COLO668 (cell line): ENCODE results near the gene MYO9A.

ENCODE experiments used
- DNase-seq: peaks from one replicate; lab custom pipeline; 2025; ENCODE audit not compliant: unreplicated experiment; lab: John Stamatoyannopoulos, UW

Gene MYO9A

DNA sequence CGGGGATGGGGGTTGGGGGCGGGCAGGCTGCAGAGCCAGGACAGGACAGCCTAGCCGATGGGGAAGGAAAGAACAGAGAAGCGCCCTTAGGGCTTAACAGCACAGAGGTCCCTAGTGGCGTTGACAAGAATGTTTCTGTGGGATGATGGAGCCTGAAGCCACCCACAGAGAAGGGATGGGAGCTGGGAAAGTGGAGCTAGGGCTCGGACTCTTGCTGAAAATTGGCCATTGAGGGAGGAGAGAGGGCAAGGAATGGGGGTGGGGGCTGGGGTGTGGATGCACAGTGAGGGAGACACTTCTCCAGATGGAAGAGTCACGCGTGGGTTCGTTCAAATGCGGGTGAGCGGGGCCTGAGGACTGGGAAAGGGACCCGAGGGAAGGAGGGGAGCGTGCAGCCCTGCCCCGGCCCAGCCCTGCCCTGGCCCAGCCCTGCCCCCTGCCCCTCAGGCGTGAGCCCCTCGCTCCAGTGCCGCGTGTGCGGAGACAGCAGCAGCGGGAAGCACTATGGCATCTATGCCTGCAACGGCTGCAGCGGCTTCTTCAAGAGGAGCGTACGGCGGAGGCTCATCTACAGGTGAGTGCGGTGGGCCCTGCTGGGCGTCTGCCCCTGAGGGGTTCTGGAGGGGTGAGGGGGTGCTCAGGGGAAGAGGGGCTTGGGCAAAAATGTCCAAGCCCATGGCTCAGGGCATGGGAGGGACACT is 306.8 kb downstream of the MYO9A start:
- DNase-seq = no peak

DNA sequence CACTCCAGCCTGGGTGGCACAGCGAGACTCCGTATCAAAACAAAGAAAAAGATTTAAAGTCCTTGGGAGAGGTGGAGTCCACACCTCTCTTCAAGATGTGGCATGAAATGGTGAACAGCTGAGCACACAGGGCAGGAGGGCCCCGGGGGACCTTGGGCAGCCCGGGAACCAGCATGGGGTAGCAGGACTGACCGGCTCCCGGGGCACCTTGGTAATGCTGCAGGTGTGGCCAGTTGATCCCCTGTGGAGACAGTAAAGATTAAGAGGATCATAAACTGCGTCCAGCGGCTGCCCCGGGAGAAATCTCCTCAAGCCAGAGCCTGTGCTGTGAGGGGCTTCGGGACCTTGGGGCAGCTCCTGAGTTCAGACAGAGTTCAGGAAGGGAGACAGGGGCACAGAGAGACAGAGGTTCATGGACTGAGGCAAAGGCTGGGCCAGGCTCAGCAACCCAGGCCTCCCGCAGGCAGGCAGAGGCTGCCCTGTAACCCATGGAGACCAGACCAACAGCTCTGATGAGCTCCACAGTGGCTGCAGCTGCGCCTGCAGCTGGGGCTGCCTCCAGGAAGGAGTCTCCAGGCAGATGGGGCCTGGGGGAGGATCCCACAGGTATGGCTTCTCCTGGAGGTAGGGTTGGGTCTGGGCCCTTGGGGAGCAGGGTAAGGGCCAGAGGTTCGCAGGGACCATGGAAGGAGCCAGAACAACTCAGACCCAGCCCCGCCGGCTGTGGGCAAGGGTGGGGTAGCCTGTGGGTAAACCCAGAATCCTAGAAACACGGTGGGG is 307.5 kb downstream of the MYO9A start, which contains the start of gene NR2E3:
Gene NR2E3 (plus strand): TSS at position 299 of the 780 bp plus-strand sequence. CDS start 190 bp downstream, at position 489.
- peak; percentile 43 for DNase-seq

DNA sequence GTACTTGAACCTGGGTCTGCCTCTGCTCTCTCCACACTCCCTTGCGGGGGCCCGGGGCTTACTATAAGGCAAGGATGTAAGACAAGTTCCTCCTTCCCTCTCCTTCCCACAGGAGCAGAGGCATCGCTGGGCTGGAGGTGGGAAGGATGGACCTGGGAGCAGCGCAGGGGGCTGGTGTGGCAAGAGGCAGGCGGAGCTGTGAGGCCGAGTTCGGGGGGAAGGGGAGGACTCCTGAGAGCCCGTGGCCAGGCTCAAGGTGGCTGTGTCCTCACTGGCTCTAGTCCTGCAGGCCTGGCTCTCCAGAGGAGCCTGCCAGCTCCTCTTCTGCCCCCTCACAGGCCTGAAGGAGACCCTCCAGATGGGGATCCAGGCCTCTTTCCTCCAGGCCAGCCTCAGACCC is 308.6 kb downstream of the MYO9A start:
- no peak for DNase-seq

GRCh38 chr15:71808311-71809020 is 309.5 kb downstream of the MYO9A start:
- DNase-seq = no peak

DNA sequence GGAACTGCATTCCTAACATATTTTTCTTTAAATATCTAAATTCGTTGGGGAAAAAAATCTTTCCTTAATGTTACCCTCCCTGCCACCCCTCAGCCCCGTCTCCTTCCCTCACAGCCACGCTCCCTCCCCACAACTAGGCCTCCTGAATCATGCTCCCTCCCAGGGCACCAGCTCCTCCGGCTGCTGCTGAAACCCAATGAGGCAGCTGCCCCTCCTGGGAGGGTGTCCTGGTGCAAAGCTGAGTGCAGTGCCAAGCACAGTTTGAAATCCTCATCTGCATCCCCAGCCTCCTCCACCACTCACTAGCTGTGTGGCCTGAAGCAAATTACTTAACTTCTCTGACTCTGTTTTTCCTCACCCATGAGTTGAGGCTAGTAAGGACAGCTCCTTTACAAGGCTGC is 310.3 kb downstream of the MYO9A start:
- DNase-seq = no peak

GRCh38 chr15:71807125-71807629 is 310.8 kb downstream of the MYO9A start:
- DNase-seq = no peak

GRCh38 chr15:71806452-71806931 is 311.5 kb downstream of the MYO9A start:
- DNase-seq = no peak

GRCh38 chr15:71804695-71805470 is 313.1 kb downstream of the MYO9A start:
- DNase-seq = no peak

DNA sequence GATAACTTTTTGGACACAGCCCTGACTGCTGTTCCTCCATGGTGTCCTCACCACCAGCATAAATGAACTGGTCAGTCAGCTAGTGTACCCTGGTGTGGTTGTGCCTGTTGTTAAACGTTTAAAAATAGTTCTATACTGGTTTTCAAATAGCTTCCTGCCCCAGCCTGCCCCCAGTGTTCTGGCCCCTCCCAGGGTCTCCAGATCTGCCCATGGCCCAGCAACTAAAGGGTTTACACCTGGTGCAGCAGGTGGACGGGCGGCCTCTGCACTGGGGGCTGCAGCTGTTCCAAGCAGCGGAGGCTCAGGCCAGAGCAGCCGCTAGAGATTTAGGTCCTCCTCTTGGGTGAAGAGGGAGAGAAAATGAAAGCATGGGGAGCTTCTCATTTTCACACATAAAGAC is 313.7 kb downstream of the MYO9A start:
- peak; percentile 28 for DNase-seq

GRCh38 chr15:71802770-71803169 is 315.2 kb downstream of the MYO9A start:
- no peak for DNase-seq

GRCh38 chr15:71801935-71802655 is 315.9 kb downstream of the MYO9A start:
- no peak for DNase-seq

GRCh38 chr15:71800835-71801745 is 316.9 kb downstream of the MYO9A start:
- peak; percentile 45 for DNase-seq

DNA sequence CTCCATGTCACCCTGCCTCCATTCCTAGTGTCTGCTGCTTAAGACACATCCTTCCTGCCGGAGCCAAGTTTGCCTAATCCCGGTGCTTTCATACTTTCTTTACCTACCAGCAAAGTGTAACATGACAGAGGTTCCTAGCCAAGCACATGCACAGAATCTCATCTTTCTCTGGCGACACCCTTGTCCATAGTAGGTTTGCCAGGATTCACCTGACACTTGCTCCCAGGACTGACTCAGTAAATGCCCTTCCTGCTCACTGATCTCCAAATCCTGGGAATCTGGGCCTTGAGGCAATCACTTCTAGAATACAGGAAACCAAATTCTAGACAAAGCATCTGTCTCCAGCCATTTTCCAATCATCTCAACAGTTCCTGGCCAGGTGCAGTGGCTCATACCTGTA is 317.8 kb downstream of the MYO9A start:
- DNase-seq = no peak

DNA sequence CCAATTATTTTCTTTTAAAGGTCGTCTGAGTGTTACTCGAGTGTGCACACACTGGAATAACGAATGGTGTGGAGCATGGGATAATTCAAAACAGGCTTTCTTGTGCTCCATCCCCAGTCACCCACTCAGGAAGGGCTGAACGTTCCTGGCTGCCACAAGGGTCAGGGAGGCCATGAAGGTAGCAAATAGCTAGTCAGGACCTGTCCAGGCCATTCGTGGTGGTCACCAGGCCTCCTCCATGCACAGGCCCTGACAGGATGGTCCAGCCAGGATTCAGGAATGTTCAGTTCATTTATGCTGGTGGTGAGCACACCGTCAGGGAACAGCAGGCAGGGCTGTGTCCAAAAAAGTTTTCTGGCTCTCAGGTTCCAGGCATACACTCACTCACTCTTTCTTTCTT is 319.3 kb downstream of the MYO9A start:
- DNase-seq = no peak

DNA sequence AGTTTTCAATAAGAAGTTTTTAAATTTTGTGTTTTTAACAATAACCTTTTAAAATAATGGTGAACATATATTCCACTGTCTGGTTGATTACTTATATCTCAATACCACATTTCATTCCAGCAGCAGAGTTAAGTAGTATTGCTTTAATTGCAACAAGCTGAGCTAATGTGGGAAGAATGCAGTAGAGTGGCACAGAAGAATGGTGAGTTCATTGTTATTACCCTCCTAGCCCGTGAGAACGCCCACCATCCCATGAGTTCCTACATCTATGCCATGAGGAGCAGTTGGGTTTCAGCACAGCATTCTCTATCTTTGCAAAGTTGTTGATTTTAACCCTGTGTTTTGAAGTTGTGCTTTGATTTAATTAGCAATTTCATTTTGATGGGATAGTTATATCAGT is 325.4 kb downstream of the MYO9A start:
- DNase-seq = no peak

- no peak for DNase-seq
Observed at GRCh38 chr15:71791975-71792374, 326.0 kb downstream of the MYO9A start.

- no peak for DNase-seq
Observed at GRCh38 chr15:71790081-71790480, 327.9 kb downstream of the MYO9A start.

DNA sequence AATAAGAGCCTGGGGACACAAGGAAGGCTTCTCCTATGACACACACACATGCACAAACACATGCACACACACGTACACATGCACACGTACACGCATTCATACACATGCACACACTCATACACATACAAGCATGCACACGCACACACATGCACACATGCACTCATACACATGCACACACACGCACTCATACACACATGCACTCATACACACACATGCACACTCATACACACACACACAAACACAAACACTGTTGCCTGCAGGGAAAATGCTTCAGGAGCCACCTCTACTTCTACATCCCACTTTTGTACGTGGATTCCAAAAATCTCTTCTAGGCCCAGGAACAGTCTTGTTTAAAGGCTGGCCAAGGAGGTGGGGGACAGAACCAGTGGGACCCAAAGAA is 328.3 kb downstream of the MYO9A start:
- no peak for DNase-seq
